Measurements from ENCODE around the gene GFI1.
"Not testable (repeated sequence)": the region's sequence is repeated elsewhere in the genome, so short reads cannot be mapped to it uniquely, and the experiment has no call there.

The GFI1 gene

DNA sequence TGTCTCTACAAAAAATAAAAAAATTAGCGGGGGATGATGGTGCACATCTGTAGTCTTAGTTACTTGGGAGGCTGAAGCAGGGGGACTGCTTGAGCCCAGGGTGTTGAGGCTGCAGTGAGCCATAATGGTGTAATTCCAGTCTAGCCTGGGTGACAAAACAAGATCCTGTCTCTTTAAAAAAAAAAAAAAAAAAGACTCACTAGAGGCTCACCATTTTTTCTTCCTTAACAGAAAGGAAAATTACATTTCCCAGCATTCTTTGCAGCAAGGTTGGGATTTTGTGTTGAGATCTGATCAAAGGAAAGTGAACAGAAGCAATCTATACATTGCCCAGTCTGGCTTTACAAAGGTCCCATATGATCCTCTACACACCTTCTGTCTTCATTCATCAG is 21.5 kb downstream of the GFI1 start:
- no peak for DNase-seq (ENCODE audit: low read depth in 3 of 3)

DNA sequence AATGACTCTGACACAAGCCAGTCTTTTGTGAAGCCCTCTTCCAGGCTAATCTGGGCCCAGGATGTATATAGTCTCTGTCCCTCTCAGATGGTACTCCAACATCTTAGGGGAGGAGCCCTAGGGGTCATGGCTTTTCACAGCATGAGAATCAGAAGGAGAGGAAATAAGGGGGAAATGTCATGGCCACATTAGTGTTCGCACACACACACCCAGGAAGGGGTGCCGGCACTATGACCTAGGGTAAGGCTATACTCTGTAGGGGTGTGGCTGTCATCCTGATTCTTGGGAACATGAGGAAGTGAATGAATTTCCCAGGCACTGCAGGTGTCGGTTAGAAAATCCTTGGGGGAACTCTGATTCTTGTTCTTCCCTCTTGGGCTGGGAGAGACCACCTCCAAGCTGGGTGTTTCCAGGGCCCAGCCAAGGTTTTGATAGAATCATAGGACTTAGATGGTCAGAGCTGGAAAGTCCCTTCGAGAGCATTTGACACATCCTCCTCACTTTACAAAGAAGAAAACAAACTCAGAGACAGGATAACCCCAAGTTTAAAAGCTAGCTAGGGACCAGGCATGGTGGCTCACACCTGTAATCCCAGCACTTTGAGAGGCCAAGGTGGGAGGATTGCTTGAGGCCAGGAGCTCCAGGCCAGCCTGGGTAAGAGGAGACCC is 22.0 kb downstream of the GFI1 start:
- no peak for DNase-seq (ENCODE audit: low read depth in 3 of 3)

DNA sequence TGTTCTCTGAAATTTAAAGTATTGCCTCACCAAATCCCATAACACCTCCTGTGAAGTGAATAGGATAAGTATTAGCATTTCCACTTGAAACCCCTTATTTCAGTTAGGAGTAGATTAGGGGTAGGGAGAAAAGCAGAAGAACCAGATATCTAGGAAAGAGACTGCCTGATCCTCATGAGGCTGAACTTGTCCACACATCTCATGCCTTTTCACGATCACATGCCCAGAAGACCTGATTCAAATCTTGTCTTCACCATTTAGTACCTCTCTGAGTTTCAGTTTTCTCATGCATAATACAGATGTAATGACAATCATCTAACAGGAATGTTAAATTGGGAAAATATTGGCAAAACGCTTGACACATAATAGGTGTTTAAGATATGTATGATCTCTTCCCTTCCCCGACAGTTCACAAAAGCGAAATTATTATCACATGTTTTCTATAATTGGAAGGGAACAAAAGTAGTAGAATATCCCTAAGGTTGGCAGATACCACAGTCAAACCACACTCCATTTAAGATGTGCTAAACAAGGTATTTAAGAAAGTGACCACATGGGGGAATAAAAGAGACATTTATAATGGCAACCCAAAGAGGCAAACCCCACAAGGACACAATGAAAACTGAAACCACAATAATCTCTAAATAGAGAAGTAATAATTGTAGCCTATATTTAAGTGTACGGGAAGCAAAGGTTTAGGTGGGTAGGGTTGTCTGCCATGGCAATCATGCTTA is 25.2 kb downstream of the GFI1 start:
- DNase-seq (ENCODE audit: low read depth in 3 of 3), result no peak

DNA sequence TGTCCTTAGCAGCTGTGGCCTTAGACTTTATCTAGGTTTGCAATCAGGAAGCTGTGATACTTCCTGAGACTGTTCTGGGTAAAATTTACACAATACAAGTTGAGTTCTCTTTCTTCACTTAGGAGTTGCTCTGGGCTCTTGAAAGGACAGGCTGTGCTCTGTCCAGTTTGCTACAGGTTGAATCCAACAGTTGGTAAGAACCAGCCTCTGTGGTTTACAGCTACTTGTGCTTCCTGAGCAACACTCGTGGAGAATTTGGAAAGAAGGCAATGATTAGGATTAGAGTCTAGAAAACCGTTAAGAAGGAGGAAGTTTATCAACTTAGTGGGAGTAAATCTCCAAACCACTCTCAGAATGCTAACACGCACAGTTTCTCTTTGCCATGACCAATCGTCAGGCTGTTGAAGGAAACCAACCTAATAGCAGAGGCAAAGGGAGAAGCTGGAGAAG is 26.8 kb downstream of the GFI1 start:
- no peak for DNase-seq (ENCODE audit: low read depth in 3 of 3)

DNA sequence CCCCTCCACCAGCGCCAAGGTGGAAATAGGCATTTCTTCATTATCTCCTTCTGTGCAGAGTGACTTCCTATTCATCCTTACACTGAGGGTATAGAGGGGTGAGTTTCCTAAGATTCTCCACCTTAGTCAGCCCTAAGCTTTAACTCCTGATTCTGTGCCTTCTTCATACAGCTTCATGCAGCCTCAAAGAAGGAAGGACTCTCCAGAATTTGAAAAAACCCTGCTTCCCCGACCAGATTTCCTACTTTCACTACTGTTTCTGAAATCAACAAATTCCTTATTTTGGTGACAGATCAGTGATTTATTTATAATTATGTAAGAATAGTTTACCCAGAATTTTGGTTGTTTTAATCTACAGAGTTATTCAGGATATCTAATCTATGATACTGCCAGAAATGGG is 28.6 kb downstream of the GFI1 start:
- no peak for DNase-seq (ENCODE audit: low read depth in 3 of 3)

DNA sequence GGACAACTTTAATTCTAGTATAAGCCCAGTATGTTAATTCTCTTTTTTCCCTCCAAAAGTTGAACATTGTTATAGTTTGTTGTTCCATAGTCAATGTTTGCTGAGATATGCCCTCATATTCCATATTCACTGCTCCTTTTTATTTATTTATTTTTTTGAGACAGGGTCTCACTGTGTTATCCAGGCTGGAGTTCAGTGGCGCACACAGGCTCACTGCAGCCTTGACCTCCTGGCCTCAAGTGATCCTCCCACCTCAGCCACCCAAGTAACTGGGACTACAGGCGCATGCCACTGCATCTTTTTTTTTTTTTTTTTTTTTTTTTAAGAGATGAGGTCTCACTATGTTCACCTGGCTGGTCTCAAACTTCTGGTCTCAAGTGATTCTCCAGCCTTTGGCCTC is 38.7 kb downstream of the GFI1 start:
- no peak for DNase-seq (ENCODE audit: low read depth in 3 of 3)

DNA sequence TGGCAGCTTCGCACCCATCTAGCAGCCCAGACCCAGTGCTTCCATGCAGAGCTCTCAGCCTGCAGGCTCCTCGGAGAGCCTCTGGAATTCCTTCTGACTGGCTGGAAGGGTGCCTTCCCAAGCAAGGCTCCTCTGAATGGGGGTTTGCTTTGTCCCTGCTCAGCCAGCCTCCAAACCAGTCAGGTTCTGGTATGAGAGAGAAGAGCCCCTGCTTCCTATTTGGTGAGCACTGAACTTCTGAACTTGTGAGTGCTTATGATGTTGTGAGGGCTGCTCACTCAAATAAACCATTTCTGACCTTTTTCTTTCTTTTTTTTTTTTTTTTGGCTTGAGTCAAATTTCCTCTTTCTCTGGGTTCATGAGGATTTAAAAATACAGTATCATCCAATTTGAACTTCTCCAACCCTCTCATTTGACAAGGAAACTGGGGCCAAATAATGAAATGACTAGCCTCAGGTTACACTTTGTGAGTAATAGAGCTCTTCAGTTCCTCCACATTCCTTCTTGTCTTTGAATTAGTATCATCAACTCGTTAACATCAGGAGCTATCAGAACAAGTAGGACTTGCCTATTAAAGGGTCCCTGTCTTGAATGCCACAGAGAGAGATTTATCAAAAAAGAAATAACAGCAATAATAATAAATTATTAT is 39.6 kb downstream of the GFI1 start:
- no peak for DNase-seq (ENCODE audit: low read depth in 3 of 3)

DNA sequence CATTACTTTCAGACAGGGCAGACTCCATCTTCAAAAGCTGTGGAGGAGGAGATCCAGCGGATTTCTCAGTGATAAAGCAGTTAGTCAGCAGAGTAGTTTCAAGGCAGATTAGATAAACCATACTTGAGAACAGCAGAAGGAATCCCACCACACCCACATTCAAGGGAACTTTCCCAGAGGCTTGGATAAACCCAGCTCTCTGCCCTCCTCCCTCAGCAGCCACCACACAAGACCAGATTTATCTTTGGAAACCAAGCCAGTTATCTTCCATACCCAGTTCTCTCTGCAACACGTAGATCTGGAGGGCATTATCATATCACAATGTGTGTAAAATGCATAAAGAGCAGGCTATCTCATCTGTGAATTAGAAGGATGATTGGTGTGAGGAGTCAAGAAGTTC is 40.2 kb downstream of the GFI1 start:
- DNase-seq (ENCODE audit: low read depth in 3 of 3), result no peak

DNA sequence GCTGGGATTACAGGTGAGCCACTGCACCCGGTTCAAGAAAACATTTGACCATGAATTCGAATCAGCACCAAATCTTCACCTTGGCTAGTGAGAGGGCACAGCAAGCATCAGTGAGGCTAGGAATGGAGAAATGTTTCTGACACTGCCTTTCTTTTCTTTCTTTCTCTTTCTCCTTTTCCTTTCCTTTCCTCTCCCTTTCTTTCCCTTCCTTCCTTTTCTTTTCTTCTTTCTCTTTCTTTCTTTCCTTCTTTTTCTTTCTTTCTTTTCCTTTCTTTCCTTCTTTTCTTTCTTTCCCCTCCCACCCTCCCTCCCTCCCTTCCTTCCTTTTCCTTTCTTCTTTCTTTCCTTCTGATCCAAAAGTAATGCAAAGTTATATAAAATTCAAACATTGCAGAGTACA is 40.9 kb downstream of the GFI1 start:
- DNase-seq (ENCODE audit: low read depth in 3 of 3), result no peak

DNA sequence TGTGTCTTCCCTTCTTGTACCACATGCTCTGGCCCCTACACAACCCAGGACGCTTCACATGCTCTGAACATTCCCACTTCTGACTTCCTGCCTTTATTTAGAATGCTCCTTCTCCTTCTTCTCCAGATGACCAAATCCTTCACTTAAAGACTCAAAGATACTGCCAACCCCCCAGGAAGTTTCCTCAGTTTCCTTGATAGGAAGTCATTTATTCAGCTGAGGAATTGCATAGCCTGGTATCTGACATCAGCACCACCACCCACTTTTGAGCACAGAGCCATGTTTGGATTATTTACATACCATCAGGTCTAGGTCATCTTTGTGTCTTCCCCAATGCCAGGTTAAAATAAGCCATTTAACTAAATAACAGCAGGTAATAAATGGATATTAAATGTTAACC is 42.4 kb downstream of the GFI1 start:
- DNase-seq (ENCODE audit: low read depth in 3 of 3), result no peak

DNA sequence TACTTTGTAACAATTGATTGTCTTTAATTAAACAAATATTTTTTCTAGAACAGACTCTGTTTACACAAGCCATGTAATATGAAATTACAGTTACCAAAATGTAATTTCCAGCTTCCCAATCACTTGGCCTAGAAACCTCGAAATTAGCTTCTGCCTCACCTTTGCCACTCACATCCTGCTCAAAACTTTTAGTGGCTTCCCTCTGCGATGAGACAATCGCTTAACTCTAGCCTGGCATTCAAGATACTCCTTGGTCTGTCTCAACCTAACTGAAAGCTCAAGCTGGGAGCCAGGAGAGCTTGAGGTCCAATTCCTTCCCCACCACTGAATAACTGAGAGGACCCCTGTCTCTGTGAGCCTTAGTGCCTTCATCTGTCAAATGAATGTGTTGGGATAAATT is 42.8 kb downstream of the GFI1 start:
- DNase-seq (ENCODE audit: low read depth in 3 of 3), result no peak

DNA sequence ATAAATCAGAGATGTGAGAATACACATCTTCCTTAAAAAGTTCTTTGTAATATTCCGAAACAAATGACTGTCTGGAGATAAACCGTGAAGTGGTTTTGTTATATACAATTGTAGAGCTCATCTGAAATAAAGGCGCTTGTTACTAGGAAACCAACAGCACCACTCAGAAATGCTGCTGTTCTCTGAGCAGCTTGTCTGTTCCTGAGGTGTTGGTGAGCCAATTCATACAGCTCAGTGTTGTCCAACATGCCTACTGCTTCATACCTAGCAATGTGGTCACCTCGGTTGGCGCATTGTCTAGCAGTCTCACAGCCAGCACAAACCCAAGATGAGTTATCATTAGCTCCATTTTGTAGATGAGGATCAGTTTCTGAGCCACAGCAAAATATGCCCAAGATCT is 44.4 kb downstream of the GFI1 start:
- no peak for DNase-seq (ENCODE audit: low read depth in 3 of 3)

DNA sequence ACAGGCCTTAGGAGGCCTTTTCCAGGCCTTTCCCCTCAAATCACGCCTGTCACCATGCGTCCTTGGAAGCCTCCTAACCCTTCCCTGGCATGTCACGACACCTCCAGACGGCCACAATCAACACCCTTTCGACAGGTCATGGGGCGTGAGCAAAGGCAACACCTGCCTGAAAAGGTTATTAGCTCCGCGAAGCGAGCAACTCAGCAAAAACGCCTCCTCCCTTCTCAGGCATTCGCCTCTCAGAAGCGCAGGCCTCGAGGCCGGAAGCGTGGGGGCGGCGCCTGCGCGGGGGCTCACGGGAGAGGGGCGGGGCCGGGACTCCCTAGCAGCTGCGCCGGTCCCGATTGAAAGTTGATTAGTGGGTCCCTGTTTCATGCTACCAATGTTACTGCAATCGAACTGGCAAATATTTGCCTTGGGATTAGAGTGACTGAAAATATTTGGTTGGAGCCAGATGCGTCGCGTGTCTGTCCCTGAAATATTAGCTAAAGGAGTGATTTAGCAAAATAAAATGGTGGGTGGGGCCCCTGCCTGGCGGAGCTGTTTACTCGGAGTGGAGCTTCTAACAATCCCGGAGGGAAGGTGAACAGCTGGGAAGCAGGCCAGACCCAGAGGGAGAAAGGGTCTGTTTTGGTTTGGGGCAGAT is 44.9 kb downstream of the GFI1 start:
- DNase-seq (ENCODE audit: low read depth in 3 of 3), result no peak

DNA sequence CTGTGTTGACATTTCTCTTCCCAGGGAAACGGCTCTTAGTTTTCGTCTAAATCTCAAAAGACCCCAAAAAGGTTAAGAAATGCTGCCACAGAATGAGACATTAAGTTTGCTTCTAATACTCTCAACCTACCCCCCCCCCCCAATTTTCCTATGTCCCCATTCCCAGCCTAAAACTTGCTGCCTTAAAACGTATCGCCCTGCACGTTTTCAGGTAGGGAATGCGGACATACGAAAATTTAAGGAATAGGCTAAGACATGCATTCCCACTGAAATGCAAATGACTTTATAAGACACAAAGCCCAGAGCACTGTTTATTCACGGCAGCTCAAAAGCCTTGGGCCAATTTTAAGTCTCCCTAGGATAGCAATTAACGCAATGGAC is 45.4 kb downstream of the GFI1 start:
- no peak for DNase-seq (ENCODE audit: low read depth in 3 of 3)

DNA sequence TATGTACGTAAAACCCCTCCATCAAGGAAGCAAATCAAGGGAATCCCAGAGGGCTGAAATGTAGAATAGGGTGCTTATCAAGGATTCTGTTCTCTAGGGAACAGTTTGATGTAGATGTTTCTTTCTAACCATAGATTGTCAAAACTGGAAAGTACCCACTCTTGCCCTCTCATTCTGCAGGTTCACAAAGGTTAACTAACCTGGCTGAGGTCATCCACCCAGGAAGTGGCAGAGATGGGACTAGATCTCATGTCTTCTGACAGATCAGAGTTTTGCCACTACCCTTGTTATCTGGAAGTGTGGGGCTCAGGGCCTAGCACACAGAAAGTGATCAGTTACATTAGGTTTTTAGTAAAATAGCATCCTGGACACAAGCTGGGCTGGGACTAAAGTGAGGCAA is 47.4 kb downstream of the GFI1 start:
- no peak for DNase-seq (ENCODE audit: low read depth in 3 of 3)

DNA sequence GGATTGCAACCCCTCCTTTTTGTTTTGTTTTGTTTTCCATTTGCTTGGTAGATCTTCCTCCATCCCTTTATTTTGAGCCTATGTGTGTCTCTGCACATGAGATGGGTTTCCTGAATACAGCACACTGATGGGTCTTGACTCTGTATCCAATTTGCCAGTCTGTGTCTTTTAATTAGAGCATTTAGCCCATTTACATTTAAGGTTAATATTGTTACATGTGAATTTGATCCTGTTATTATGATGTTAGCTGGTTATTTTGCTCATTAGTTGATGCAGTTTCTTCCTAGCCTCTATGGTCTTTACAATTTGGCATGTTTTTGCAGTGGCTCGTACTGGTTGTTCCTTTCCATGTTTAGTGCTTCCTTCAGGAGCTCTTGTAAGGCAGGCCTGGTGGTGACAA is 52.2 kb downstream of the GFI1 start:
- DNase-seq (ENCODE audit: low read depth in 3 of 3), result not testable (repeated sequence)

DNA sequence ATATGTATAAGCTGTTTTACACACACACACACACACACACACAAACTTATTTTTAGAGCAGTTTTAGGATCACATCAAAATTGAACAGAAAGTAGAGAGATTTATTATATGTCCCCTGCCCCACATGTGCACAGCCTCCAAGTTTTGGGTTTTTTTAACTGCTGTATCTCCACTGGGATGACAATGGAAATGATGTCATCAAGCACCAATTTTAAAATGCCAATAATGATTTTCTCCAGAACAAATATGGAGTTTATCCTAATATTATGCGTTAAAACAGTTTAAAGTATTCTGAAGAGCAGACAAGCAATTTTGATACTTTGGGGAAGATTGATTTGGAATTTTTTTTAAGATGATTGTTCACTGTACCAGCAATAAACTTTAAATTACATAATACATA is 56.7 kb downstream of the GFI1 start:
- DNase-seq (ENCODE audit: low read depth in 3 of 3), result no peak

DNA sequence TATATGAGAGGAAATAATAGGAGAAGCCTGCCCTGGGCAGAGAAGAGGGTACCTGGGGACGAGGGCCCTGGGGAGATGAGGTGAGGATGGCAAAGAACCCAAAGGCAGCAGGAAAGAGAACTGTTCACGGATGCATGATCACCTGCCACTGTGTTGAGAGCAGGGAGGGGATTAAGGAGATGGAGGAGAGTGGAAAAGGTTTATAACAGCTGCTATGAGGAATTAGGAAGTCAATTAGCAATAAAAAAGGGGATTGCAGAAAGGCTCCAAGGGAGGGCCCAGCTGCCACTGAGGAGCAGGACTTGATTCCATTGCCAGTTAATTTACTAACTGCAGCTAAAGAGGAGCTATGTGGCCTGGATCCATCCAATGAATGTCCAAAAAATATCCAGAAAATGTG is 61.1 kb downstream of the GFI1 start:
- no peak for DNase-seq (ENCODE audit: low read depth in 3 of 3)
